Measurements from ENCODE around the gene MYO6. TPM values are rescaled to one million over a fixed set of nuclear protein-coding genes. Genes with fewer than 3 reads are reported as not detected.

Gene MYO6
- total and polyA plus RNA-seq, 2 of the 8 experiments (the other 6 are each of a cell fraction or from before 2014, with no cell fraction given): 8.3 to 21.9 TPM

DNA sequence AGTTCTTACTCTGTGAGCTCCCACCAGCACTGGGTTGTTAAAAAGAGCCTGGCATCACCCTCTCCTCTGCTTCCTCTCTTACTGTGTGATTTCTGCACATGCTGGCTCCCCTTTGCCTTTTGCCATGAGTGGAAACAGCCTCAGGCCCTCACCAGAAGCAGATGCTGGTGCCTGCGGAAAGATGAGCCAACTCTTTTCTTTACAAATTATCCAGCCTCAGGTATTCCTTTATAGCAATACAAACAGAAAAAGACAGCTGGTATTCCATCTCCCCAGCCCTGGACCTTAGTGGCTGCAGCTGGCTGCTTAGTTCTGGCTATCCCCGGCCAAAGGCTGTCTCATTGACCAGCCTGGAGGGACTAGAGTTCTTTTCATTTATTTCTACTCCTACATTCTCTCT lies 194.3 kb downstream of the MYO6 start:
- H3K27me3 ChIP-seq (replicated peaks in 1 of 4; ENCODE audit: control insufficient read depth in 3 of 4, extremely low read depth in 1 of 4, insufficient read depth in 3 of 4, low read length in 3 of 4): no peaks in the 10 kb centered on the region; a peak in 1 of 7 replicates
- no peak overlapping the region for H3K18ac ChIP-seq (ENCODE audit: extremely low read depth, low read length)
- DNase-seq (ENCODE audit: low read depth in 1 of 2, low spot score in 2 of 2): no peak
- no peak overlapping the region for H3K27ac ChIP-seq (ENCODE audit: low read depth, low read length)
- TF ChIP-seq JUND (IDR thresholded peaks at IDR 0.05; ENCODE audit: low read length): no peak
- no peak for TF ChIP-seq JUN (IDR thresholded peaks at IDR 0.05; ENCODE audit: low read depth, low read length)
- TF ChIP-seq RNF2 (IDR thresholded peaks at IDR 0.05; ENCODE audit: borderline replicate concordance, low read depth, low read length, missing control alignments, poor library complexity, severe bottlenecking): no peak
- no peak for TF ChIP-seq TAF7 (optimal IDR thresholded peaks at IDR 0.05; ENCODE audit: borderline replicate concordance, low read depth, low read length)
- TF ChIP-seq USF2 (IDR thresholded peaks at IDR 0.05; ENCODE audit: low read length): no peak
- TF ChIP-seq POLR2A (IDR thresholded peaks at IDR 0.05; ENCODE audit: control extremely low read depth in 1 of 2, low read depth in 2 of 2, low read length in 2 of 2): no peak
- no peaks in the 10 kb centered on the region for H3K23me2 ChIP-seq (ENCODE audit: low read depth, low read length)
- WGBS, 2 experiments (ENCODE audit: extremely low coverage in 1 of 2, insufficient coverage in 1 of 2, insufficient read length in 1 of 2, insufficient replicate concordance in 2 of 2, low coverage in 1 of 2, low lambda C conversion rate in 2 of 2, missing lambda C conversion rate in 1 of 2): 89% methylated on average over 2 of the region's 2 CpGs; no CpG with 5 or more reads in 1 of the 2 experiments
- H4K8ac ChIP-seq (ENCODE audit: extremely low read depth, insufficient read depth, low read length): no peak overlapping the region
- peaks cover 0 to 7% (median 0%) of the 10 kb centered on the region in 4 experiments; a peak in 1 of 7 replicates for H3K4me1 ChIP-seq (replicated peaks in 1 of 4; ENCODE audit: control insufficient read depth in 3 of 4, insufficient read depth in 4 of 4, low read length in 3 of 4)
- no peak overlapping the region for H3K14ac ChIP-seq (ENCODE audit: insufficient read length)
- CTCF ChIA-PET (ENCODE audit: partially characterized antibody): interaction anchor here (1.2 to 1.6 kb wide), 2 partner anchors 11 to 48 kb away, joined by 3 to 4 read pairs; no protein-coding TSS in a partner anchor
- H3K23ac ChIP-seq (ENCODE audit: insufficient read length): no peak overlapping the region
- H2BK20ac ChIP-seq (ENCODE audit: low read length): no peak overlapping the region
- H3K4me2 ChIP-seq (ENCODE audit: insufficient read depth in 1 of 2, low read depth in 2 of 2, low read length in 2 of 2): no peak overlapping the region
- H4K91ac ChIP-seq (replicated peaks; ENCODE audit: insufficient read length, low read length): no peak overlapping the region
- no peak overlapping the region for H3K56ac ChIP-seq (replicated peaks; ENCODE audit: insufficient read length, low read depth, low read length)
- no peak overlapping the region for H4K5ac ChIP-seq (ENCODE audit: insufficient read length, low read depth, low read length)
- POLR2A ChIA-PET (ENCODE audit: partially characterized antibody): no interaction called here
- no peak overlapping the region for H3K4ac ChIP-seq (replicated peaks; ENCODE audit: insufficient read length, low read depth, low read length)
- FAIRE-seq: no peak
- no peak overlapping the region for H2BK15ac ChIP-seq (ENCODE audit: low read length)
- no peak overlapping the region for H3K4me3 ChIP-seq (ENCODE audit: extremely low read depth in 1 of 4, insufficient read depth in 2 of 4, low read depth in 3 of 4, low read length in 4 of 4)
- H3K79me1 ChIP-seq (ENCODE audit: low read depth, low read length): no peaks in the 10 kb centered on the region
- no peak overlapping the region for H2BK120ac ChIP-seq (replicated peaks; ENCODE audit: low read depth, low read length)
- H3K79me2 ChIP-seq (ENCODE audit: control insufficient read depth in 1 of 2, insufficient read depth in 2 of 2, low read length in 2 of 2): no peaks in the 10 kb centered on the region
- no peak overlapping the region for H2AFZ ChIP-seq (ENCODE audit: low read length)
- no peak overlapping the region for H2BK12ac ChIP-seq (ENCODE audit: low read depth, low read length)
- H4K20me1 ChIP-seq (replicated peaks in 1 of 2; ENCODE audit: control insufficient read depth in 1 of 2, insufficient read depth in 2 of 2, low read length in 2 of 2): no peaks in the 10 kb centered on the region
- H3K9ac ChIP-seq (replicated peaks in 1 of 4; ENCODE audit: extremely low read depth in 1 of 4, low read depth in 3 of 4, low read length in 3 of 4): no peak overlapping the region
- no peak overlapping the region for H2AK5ac ChIP-seq (ENCODE audit: low read depth, low read length)
- no peaks in the 10 kb centered on the region for H3K9me3 ChIP-seq (ENCODE audit: insufficient read depth in 2 of 2, low read depth in 1 of 2, low read length in 1 of 2)
- H3K36me3 ChIP-seq (ENCODE audit: control insufficient read depth in 2 of 4, insufficient read depth in 4 of 4, low read length in 3 of 4): no peaks in the 10 kb centered on the region
- H2BK5ac ChIP-seq (ENCODE audit: low read depth, low read length): no peak overlapping the region

Measured in H1 (cell line).